ENCODE measurements around the gene SCYL1.
A peak's percentile ranks its signal among the peaks of the same experiment; 100 is the strongest.

SCYL1 gene

GRCh38 chr11:65489035-65489705 lies 35.7 kb upstream of the SCYL1 start:
- no peak for TF ChIP-seq CTCF (IDR thresholded peaks at IDR 0.05; ENCODE audit: control extremely low read depth, extremely low read depth, low read depth, missing control alignments)
- DNase-seq (ENCODE audit: extremely low spot score), result no peak
- POLR2A ChIA-PET, result interaction anchor here (1.0 to 25.7 kb wide), 7 partner anchors 10 to 68 kb away, joined by 3 to 620 read pairs (median 3); partner anchors contain the start of genes MALAT1 and NEAT1
- CTCF ChIA-PET, result interaction anchor here (2.6 to 7.1 kb wide), 4 partner anchors 8 to 72 kb away, joined by 15 to 117 read pairs (median 25); no protein-coding TSS in a partner anchor

- DNase-seq (ENCODE audit: extremely low spot score), result no peak
- no peak for TF ChIP-seq CTCF (IDR thresholded peaks at IDR 0.05; ENCODE audit: control extremely low read depth, extremely low read depth, low read depth, missing control alignments)
- POLR2A ChIA-PET, result interaction anchor here (1.0 to 25.7 kb wide), 7 partner anchors 10 to 69 kb away, joined by 3 to 620 read pairs (median 3); partner anchors contain the start of genes MALAT1 and NEAT1
- CTCF ChIA-PET, result interaction anchor here (1.3 to 7.1 kb wide), 4 partner anchors 11 to 73 kb away, joined by 3 to 117 read pairs (median 25); no protein-coding TSS in a partner anchor
Observed at GRCh38 chr11:65489706-65490320, 35.1 kb upstream of the SCYL1 start.

GRCh38 chr11:65491163-65491465 lies 33.8 kb upstream of the SCYL1 start:
- POLR2A ChIA-PET, result interaction anchor here (1.0 to 25.7 kb wide), 3 partner anchors 11 to 70 kb away, joined by 3 to 620 read pairs (median 243); partner anchors contain the start of genes MALAT1 and NEAT1
- DNase-seq (ENCODE audit: extremely low spot score), result no peak
- no peak for TF ChIP-seq CTCF (IDR thresholded peaks at IDR 0.05; ENCODE audit: control extremely low read depth, extremely low read depth, low read depth, missing control alignments)
- CTCF ChIA-PET, result interaction anchor here (1.2 to 7.1 kb wide), 9 partner anchors 12 to 161 kb away, joined by 3 to 117 read pairs (median 4); no protein-coding TSS in a partner anchor

GRCh38 chr11:65491614-65492386 lies 33.1 kb upstream of the SCYL1 start:
- POLR2A ChIA-PET, result interaction anchor here (1.0 to 25.7 kb wide), 5 partner anchors 11 to 71 kb away, joined by 3 to 620 read pairs (median 22); partner anchors contain the start of genes MALAT1 and NEAT1
- CTCF ChIA-PET, result interaction anchor here (1.2 to 7.1 kb wide), 10 partner anchors 13 to 162 kb away, joined by 3 to 117 read pairs (median 4); no protein-coding TSS in a partner anchor
- TF ChIP-seq CTCF (IDR thresholded peaks at IDR 0.05; ENCODE audit: control extremely low read depth, extremely low read depth, low read depth, missing control alignments), result no peak
- DNase-seq (ENCODE audit: extremely low spot score), result peak; percentile 15

GRCh38 chr11:65492387-65492636 lies 32.6 kb upstream of the SCYL1 start:
- CTCF ChIA-PET, result interaction anchor here (1.2 to 7.1 kb wide), 9 partner anchors 14 to 162 kb away, joined by 3 to 117 read pairs (median 4); no protein-coding TSS in a partner anchor
- TF ChIP-seq CTCF (IDR thresholded peaks at IDR 0.05; ENCODE audit: control extremely low read depth, extremely low read depth, low read depth, missing control alignments), result no peak
- no peak for DNase-seq (ENCODE audit: extremely low spot score)
- POLR2A ChIA-PET, result interaction anchor here (2.1 to 25.7 kb wide), 4 partner anchors 10 to 71 kb away, joined by 9 to 620 read pairs (median 132); partner anchors contain the start of genes MALAT1 and NEAT1

Measured in GM10248 (cell line).